ENCODE measurements around the gene KCNIP1.

Gene KCNIP1

GRCh38 chr5:170508660-170509347 is 5.0 kb downstream of the KCNIP1 start:
- DNase-seq (ENCODE audit: low read depth), result no peak

GRCh38 chr5:170509348-170509660 is 5.5 kb downstream of the KCNIP1 start:
- no peak for DNase-seq (ENCODE audit: low read depth)

GRCh38 chr5:170510126-170510525 is 6.3 kb downstream of the KCNIP1 start:
- no peak for DNase-seq (ENCODE audit: low read depth)

GRCh38 chr5:170510559-170510958 is 6.7 kb downstream of the KCNIP1 start:
- DNase-seq (ENCODE audit: low read depth), result no peak

- DNase-seq (ENCODE audit: low read depth), result no peak
Observed at GRCh38 chr5:170511551-170512258, 7.9 kb downstream of the KCNIP1 start.

- DNase-seq (ENCODE audit: low read depth), result no peak
Observed at GRCh38 chr5:170513856-170514525, 10.2 kb downstream of the KCNIP1 start.

GRCh38 chr5:170517411-170517810 is 13.6 kb downstream of the KCNIP1 start:
- no peak for DNase-seq (ENCODE audit: low read depth)

- no peak for DNase-seq (ENCODE audit: low read depth)
Observed at GRCh38 chr5:170518277-170518676, 14.5 kb downstream of the KCNIP1 start.

- no peak for DNase-seq (ENCODE audit: low read depth)
Observed at GRCh38 chr5:170519549-170519948, 15.7 kb downstream of the KCNIP1 start.

- DNase-seq (ENCODE audit: low read depth), result no peak
Observed at GRCh38 chr5:170520372-170520771, 16.6 kb downstream of the KCNIP1 start.

- no peak for DNase-seq (ENCODE audit: low read depth)
Observed at GRCh38 chr5:170522211-170523141, 18.7 kb downstream of the KCNIP1 start.

GRCh38 chr5:170523142-170523551 is 19.3 kb downstream of the KCNIP1 start:
- DNase-seq (ENCODE audit: low read depth), result no peak

GRCh38 chr5:170523830-170524229 is 20.0 kb downstream of the KCNIP1 start:
- no peak for DNase-seq (ENCODE audit: low read depth)

GRCh38 chr5:170524576-170524975 is 20.8 kb downstream of the KCNIP1 start:
- no peak for DNase-seq (ENCODE audit: low read depth)

GRCh38 chr5:170525470-170526211 is 21.8 kb downstream of the KCNIP1 start:
- DNase-seq (ENCODE audit: low read depth), result no peak

GRCh38 chr5:170527991-170528390 is 24.2 kb downstream of the KCNIP1 start:
- no peak for DNase-seq (ENCODE audit: low read depth)

GRCh38 chr5:170528976-170529375 is 25.2 kb downstream of the KCNIP1 start:
- no peak for DNase-seq (ENCODE audit: low read depth)

- DNase-seq (ENCODE audit: low read depth), result no peak
Observed at GRCh38 chr5:170532935-170533334, 29.1 kb downstream of the KCNIP1 start.

GRCh38 chr5:170533383-170533782 is 29.6 kb downstream of the KCNIP1 start:
- DNase-seq (ENCODE audit: low read depth), result no peak

GRCh38 chr5:170534177-170534576 is 30.4 kb downstream of the KCNIP1 start:
- no peak for DNase-seq (ENCODE audit: low read depth)

GRCh38 chr5:170534941-170535340 is 31.1 kb downstream of the KCNIP1 start:
- no peak for DNase-seq (ENCODE audit: low read depth)

- no peak for DNase-seq (ENCODE audit: low read depth)
Observed at GRCh38 chr5:170536525-170536924, 32.7 kb downstream of the KCNIP1 start.

Measured in activated T-helper 9 cell treated with anti-CD3 and anti-CD28 coated beads, Interleukin-2, amount 50 U/mL, for 16 hours (primary cell).